ENCODE data around the gene ARHGAP20.

GRCh38 chr11:110755941-110756340 lies 43.7 kb upstream of the ARHGAP20 start:
- TF ChIP-seq POLR2AphosphoS5 (IDR thresholded peaks at IDR 0.05) (no peak), EP300 (IDR thresholded peaks at IDR 0.05) (no peak), POLR2A (IDR thresholded peaks at IDR 0.05; ENCODE audit: low read depth) (no peak)

All from esophagus muscularis mucosa (tissue), 3 donors.